Muscle layer of duodenum (tissue), 2 donors: Measurements from ENCODE around the gene ANKRD44.
"Not testable (repeated sequence)": the region's sequence is repeated elsewhere in the genome, so short reads cannot be mapped to it uniquely, and the experiment has no call there.

Source experiments
- H3K27ac ChIP-seq: one replicate; pipeline ENCODE4 v1.7.0; 2013; ENCODE audit warnings: mild to moderate bottlenecking, low read length
- H3K27me3 ChIP-seq: one replicate; pipeline ENCODE4 v1.7.0; 2013; ENCODE audit warnings: low read depth, mild to moderate bottlenecking, control low read depth, low read length
- H3K36me3 ChIP-seq, 2 donors: one replicate each; pipeline ENCODE4 v1.7.0; 2013; ENCODE audit warnings: low read length in 2 of 2, control low read depth in 1 of 2, mild to moderate bottlenecking in 1 of 2; ENCODE audit not compliant: insufficient read depth in 2 of 2, control insufficient read depth in 1 of 2
- H3K4me1 ChIP-seq, 2 donors: one replicate each; pipeline ENCODE4 v1.7.0; 2013; ENCODE audit warnings: low read length in 2 of 2, mild to moderate bottlenecking in 2 of 2, control low read depth in 1 of 2, moderate library complexity in 1 of 2; ENCODE audit not compliant: insufficient read depth in 2 of 2, control insufficient read depth in 1 of 2
- H3K4me3 ChIP-seq, 2 donors: one replicate each; pipeline ENCODE4 v1.7.0; 2013; ENCODE audit warnings: low read length in 2 of 2, low read depth in 1 of 2, mild to moderate bottlenecking in 1 of 2
- H3K9me3 ChIP-seq, 2 donors: one replicate each; pipeline ENCODE4 v1.7.0; 2013; ENCODE audit warnings: low read length in 2 of 2, control low read depth in 1 of 2, mild to moderate bottlenecking in 1 of 2; ENCODE audit not compliant: control insufficient read depth in 1 of 2
- donor health status: healthy.

ANKRD44 gene

DNA sequence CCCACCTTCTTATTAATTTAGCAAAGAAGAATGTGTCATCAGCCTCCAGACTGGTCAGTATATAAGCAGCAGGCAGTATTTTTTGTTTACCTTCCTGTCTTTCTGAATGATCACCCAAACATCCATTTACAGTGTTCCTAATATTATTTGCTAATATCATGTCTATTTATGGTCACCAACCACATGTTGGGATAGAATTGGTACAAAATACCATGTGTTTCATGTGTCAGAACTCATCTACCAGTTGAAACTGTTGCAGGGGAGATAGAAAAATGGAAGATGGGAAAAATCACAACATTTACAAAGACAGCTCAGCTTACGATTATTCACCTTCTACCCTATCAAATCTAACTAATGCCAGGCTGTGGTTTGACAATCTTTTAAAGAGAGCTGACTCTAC, 66.2 kb downstream of the ANKRD44 start:
- Histone ChIP-seq H3K4me3 (no peak overlapping the region), H3K36me3 (no peaks in the 10 kb centered on the region), H3K9me3 (no peaks in the 10 kb centered on the region), H3K27ac (no peak overlapping the region), H3K4me1 (peaks cover 0 to 15% of the 10 kb centered on the region in 2 donors), H3K27me3 (no peaks in the 10 kb centered on the region)

DNA sequence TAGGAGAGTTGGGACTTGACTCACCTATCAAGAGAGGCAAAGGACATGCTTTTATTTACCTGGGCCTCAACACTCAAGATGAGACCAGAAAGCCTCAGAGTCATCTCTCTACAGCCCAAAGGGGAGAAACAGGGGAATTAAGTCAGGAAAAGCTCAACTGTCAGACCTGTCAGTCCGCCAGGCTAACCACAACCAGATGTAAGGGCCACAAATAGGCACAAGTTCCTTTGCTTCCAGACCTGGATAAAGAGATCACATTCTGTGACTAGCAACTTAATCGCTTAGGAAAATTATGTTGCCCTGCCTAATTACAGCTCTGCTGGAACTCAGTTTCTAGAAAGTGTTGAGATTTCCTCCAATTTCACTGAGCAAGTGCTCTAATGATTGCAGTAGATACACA, 67.9 kb downstream of the ANKRD44 start:
- Histone ChIP-seq H3K9me3 (no peaks in the 10 kb centered on the region), H3K4me1 (peaks cover 0 to 20% of the 10 kb centered on the region in 2 donors), H3K27me3 (no peaks in the 10 kb centered on the region), H3K27ac (no peak overlapping the region), H3K4me3 (no peak overlapping the region), H3K36me3 (no peaks in the 10 kb centered on the region)

DNA sequence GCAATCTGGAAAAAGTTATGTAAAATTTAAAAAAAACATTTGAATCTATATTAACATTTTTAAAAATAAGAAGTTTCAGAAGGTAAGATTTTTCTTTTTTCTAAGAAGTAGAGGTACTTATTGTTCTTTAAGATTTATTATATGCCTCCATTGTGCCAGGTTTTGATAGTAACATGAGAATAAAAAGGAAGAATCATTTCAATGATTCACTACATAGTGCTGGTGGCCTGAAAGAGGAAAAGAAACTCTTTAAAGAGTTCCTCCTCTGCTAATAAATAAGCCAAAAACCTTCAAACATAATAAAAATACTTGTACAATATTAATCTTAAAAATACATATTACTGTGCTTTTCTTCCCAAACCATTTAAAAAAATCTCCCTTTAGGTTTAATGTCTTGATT, 69.0 kb downstream of the ANKRD44 start:
- no peak overlapping the region for H3K27ac ChIP-seq
- H3K4me1 ChIP-seq: peaks cover 0 to 16% of the 10 kb centered on the region in 2 donors
- H3K36me3 ChIP-seq: no peaks in the 10 kb centered on the region
- H3K4me3 ChIP-seq: no peak overlapping the region
- H3K27me3 ChIP-seq: no peaks in the 10 kb centered on the region
- no peaks in the 10 kb centered on the region for H3K9me3 ChIP-seq

DNA sequence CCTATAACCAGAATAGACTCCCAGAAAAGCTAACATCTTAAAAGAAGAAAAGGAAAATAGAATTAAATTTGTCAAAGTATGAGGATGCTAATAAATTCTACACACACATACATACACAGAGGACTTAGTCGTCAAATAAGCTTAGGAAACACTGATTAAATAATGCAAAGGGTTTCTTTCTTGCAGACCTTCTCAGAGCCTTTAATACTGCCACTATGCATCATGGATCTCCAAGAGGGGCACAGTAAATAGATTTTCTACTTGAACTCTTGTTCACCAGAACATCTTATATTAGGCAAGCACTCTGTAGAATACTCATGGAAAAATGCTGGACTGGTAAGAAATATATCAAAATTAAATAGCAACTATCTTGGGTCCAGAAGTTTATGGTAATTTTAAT, 69.4 kb downstream of the ANKRD44 start:
- no peak overlapping the region for H3K27ac ChIP-seq
- H3K36me3 ChIP-seq: no peaks in the 10 kb centered on the region
- no peaks in the 10 kb centered on the region for H3K9me3 ChIP-seq
- H3K27me3 ChIP-seq: no peaks in the 10 kb centered on the region
- H3K4me3 ChIP-seq: no peak overlapping the region
- peaks cover 0 to 16% of the 10 kb centered on the region in 2 donors for H3K4me1 ChIP-seq

DNA sequence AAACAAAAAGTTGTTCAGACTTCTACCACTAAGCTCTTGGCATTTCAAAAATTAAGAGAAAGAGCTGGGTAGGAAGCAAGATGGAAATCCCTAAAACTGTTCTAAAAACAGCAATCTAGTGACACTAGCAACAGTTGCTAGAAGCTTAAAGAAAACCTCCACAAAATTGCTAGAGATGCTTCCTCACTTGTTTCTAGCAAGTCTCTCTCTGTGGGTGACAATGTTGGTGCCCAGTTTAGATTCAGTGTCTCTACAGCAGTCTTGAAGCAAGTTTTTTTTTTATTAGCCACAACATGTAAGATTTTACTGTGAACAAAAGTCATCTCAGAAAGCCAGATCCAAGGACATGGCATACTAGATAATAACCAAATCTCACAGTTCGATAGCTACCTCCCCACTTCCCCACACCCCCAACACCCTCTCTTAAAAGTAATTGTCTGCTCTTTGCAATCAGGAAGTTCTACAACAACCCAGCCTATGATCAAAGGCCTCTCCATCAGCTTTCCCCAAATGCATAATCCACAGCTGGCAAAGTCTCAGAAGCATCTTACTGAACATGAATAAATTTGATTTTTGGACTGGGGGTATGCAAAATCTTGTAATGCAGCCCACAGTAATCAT, 70.0 kb downstream of the ANKRD44 start:
- Histone ChIP-seq H3K9me3 (no peaks in the 10 kb centered on the region), H3K27me3 (no peaks in the 10 kb centered on the region), H3K4me3 (no peak overlapping the region), H3K4me1 (peaks cover 0 to 16% of the 10 kb centered on the region in 2 donors), H3K27ac (no peak overlapping the region), H3K36me3 (no peaks in the 10 kb centered on the region)

DNA sequence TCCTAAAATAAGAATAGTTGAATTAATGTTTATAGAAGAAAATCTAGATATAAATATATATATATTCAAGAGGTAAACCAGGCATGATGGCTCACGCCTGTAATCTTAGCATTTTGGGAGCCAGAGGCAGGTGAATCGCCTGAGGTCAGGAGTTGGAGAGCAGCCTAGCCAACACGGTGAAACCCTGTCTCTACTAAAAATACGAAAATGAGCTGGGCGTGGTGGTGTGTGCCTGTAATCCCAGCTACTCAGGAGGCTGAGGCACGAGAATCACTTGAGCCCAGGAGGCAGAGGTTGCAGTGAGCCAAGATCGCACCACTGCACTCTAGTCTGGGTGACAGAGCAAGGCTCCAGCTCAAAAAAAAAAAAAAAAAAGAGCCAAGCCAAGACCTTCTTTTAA, 70.6 kb downstream of the ANKRD44 start:
- not testable (repeated sequence) for H3K9me3 ChIP-seq, H3K27ac ChIP-seq, H3K27me3 ChIP-seq, H3K4me3 ChIP-seq, H3K36me3 ChIP-seq
- peaks cover 0 to 16% of the 10 kb centered on the region in 2 donors for H3K4me1 ChIP-seq

DNA sequence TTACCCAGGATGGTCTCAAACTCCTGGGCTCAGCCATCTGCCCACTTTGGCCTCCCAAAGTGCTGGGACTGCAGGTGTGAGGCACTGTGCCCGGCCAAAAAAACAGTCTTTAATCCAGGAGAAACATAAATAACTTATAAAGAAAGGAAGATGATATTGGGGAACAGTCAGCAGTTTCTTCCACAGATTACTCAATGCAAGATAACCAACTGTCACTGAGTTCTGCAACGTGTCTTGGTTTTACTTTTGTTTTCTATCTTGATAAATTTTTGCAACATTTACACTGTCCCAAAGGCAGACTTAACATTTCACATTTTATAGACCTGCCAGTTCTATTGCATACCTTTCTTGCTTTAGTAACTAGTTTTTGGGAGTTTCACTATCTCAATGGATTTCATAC, 71.1 kb downstream of the ANKRD44 start:
- H3K4me1 ChIP-seq: peaks cover 0 to 16% of the 10 kb centered on the region in 2 donors
- no peaks in the 10 kb centered on the region for H3K9me3 ChIP-seq
- H3K27me3 ChIP-seq: no peaks in the 10 kb centered on the region
- H3K27ac ChIP-seq: no peak overlapping the region
- H3K4me3 ChIP-seq: no peak overlapping the region
- no peaks in the 10 kb centered on the region for H3K36me3 ChIP-seq

DNA sequence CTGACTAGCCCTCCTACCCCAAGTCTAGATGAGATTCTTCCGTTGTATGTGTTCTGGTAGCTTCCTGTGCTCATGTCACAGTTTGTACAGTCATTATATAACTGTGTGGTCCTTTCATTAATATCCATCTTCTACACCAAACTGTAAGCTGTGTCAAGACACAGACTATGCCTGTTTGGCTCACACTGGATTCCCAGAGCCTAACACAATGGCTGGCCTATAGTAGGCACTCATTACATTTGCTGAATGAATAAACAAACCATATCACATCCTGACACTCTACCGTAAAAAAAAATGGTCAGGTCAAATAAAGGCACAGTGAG, 72.6 kb downstream of the ANKRD44 start:
- Histone ChIP-seq H3K27me3 (no peaks in the 10 kb centered on the region), H3K4me1 (peaks cover 0 to 13% of the 10 kb centered on the region in 2 donors), H3K9me3 (no peaks in the 10 kb centered on the region), H3K4me3 (no peak overlapping the region), H3K36me3 (no peaks in the 10 kb centered on the region), H3K27ac (no peak overlapping the region)

DNA sequence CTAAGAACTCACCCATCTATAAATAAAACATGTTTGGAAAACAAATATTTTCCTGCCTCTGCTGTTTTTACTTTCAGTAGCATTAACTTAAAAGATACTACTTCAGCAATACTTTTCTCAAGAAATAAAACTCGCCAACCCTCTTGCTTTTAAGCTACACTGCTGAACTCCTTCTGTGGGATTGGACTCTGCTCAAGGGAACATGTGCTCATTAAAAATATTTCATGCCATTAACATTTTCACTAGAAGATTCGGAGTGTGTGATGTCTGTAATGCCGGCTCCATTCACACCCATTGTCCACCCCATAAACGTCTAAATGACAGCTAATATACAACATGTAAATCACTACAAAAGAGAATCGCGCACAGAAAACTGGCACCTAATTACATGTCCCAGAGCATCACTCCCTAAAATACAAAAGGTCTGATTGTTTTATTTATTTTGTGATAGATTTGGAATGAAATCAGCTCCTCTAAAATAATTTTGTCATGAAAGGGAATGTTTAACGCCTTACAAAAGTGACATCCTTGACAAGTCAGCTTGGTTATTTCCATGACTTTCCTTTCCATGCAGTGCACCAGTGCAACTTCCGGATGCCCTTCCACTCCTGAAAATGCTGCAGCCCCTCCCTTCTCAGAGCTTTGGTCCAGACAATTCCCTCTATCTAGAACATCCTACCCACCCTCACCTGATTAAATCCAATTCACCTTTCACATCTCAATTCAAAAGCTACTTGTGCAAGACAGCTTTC, 73.1 kb downstream of the ANKRD44 start:
- no peaks in the 10 kb centered on the region for H3K9me3 ChIP-seq
- H3K4me3 ChIP-seq: no peak overlapping the region
- no peaks in the 10 kb centered on the region for H3K36me3 ChIP-seq
- H3K4me1 ChIP-seq: peaks cover 0 to 13% of the 10 kb centered on the region in 2 donors
- no peaks in the 10 kb centered on the region for H3K27me3 ChIP-seq
- H3K27ac ChIP-seq: no peak overlapping the region

DNA sequence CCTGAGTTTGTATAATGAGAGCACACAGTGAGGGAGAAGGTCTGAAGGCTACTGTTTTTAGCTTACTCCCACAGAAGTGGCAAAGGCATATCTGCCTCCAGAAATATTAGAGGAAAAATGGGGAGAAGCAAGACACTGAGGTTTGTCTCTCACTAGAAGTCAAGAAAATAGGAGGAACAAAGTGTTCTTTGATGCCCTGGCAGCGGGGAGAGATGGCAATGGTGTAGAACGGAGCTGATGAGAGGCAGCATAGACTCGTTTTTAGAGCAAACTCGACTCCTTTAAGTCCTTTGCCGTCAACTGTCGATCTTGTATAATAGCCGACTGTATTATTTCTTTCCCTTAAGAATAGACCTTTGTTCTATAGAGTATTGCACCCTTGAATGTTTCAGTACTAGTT, 73.8 kb downstream of the ANKRD44 start:
- no peaks in the 10 kb centered on the region for H3K36me3 ChIP-seq
- H3K9me3 ChIP-seq: no peaks in the 10 kb centered on the region
- no peak overlapping the region for H3K4me3 ChIP-seq
- peaks cover 0 to 13% of the 10 kb centered on the region in 2 donors for H3K4me1 ChIP-seq
- H3K27me3 ChIP-seq: no peaks in the 10 kb centered on the region
- no peak overlapping the region for H3K27ac ChIP-seq

DNA sequence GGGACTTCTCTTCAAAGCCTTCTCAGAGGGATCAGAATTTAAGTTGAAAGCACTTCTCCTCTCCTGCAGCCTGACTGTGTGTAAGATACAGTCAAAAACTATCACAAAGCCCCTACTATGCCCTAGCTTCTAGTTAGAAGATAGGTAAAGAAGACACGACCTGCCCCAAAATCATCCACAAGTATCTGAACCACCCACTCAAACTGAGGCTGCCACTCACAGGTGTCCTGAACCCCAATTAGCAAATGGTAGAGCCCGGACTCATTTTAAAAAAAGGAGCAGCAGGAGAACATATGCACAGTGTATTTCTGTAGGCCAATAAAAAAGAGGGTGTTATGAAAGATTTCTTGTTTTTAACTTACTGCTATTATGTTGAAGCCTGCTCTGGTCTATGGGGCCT, 74.4 kb downstream of the ANKRD44 start:
- H3K4me3 ChIP-seq: no peak overlapping the region
- no peaks in the 10 kb centered on the region for H3K27me3 ChIP-seq
- no peaks in the 10 kb centered on the region for H3K9me3 ChIP-seq
- H3K4me1 ChIP-seq: peaks cover 0 to 13% of the 10 kb centered on the region in 2 donors
- no peaks in the 10 kb centered on the region for H3K36me3 ChIP-seq
- H3K27ac ChIP-seq: no peak overlapping the region

DNA sequence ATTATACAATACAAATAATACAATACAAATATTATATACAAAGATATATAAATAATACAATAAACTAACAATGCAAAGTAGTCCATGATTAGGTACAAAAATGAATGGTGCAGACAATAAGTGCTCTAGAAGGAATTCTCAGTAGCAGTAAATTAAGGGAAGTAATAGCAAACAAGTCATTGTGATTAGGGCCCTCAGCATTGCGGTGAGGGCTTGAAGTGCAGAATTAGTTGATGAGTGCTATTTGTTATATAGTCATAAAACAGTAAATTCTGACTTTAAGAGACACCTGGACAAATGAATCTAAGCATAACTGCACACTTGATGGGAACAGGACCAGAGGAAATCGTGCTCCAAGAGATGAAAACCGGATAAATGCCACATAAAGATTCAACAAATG, 74.9 kb downstream of the ANKRD44 start:
- Histone ChIP-seq H3K27me3 (no peaks in the 10 kb centered on the region), H3K4me1 (peaks cover 0 to 13% of the 10 kb centered on the region in 2 donors), H3K4me3 (no peak overlapping the region), H3K27ac (no peak overlapping the region), H3K9me3 (no peaks in the 10 kb centered on the region), H3K36me3 (no peaks in the 10 kb centered on the region)
